ENCODE data around the gene NDOR1.

DNA sequence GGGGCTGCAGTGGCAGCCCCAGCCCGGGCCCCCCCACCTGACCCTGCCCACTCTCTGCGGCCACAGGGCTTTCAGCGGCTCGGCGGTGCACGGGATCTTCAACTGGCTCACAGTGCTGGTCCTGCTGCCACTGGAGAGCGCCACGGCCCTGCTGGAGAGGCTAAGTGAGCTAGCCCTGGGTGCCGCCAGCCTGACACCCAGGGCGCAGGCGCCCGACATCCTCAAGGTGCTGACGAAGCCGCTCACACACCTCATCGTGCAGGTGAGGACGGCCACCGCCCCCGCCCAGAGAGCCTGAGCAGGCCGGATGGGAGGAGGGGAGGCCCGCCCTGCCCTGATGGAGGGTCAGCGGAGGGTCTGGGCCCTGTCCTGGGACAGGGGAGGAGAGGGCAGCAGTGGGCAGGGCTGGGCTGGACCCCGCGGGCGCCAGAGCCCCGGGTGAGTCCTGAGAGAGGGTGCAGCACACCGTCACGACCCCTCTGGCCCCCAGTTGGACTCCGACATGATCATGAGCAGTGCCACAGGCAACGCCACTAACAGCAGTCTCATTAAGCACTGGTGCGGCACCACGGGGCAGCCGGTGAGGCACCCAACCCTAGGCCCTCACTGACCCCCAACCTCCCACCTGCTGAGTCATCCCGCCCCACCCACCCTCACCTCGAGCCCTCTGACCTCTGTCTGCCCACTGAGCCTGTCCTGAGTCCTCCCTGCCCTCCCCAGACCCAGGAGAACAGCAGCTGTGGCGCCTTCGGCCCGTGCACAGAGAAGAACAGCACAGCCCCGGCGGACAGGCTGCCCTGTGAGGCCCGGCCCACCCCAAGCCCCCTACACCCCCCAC, 27.9 kb downstream of the NDOR1 start:
- TF ChIP-seq, protein P1, sequence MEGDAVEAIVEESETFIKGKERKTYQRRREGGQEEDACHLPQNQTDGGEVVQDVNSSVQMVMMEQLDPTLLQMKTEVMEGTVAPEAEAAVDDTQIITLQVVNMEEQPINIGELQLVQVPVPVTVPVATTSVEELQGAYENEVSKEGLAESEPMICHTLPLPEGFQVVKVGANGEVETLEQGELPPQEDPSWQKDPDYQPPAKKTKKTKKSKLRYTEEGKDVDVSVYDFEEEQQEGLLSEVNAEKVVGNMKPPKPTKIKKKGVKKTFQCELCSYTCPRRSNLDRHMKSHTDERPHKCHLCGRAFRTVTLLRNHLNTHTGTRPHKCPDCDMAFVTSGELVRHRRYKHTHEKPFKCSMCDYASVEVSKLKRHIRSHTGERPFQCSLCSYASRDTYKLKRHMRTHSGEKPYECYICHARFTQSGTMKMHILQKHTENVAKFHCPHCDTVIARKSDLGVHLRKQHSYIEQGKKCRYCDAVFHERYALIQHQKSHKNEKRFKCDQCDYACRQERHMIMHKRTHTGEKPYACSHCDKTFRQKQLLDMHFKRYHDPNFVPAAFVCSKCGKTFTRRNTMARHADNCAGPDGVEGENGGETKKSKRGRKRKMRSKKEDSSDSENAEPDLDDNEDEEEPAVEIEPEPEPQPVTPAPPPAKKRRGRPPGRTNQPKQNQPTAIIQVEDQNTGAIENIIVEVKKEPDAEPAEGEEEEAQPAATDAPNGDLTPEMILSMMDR (IDR thresholded peaks at IDR 0.05) = no peak
- TF ChIP-seq POLR2A (IDR thresholded peaks at IDR 0.05) = no peak

Measured in thyroid gland (tissue), 4 donors.